ENCODE results near the gene CCND1.

DNA sequence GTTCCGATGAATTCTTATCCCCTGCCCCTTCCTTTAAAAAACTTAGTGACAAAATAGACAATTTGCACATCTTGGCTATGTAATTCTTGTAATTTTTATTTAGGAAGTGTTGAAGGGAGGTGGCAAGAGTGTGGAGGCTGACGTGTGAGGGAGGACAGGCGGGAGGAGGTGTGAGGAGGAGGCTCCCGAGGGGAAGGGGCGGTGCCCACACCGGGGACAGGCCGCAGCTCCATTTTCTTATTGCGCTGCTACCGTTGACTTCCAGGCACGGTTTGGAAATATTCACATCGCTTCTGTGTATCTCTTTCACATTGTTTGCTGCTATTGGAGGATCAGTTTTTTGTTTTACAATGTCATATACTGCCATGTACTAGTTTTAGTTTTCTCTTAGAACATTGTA, 12.0 kb downstream of the CCND1 start:
- TF ChIP-seq, protein P1, sequence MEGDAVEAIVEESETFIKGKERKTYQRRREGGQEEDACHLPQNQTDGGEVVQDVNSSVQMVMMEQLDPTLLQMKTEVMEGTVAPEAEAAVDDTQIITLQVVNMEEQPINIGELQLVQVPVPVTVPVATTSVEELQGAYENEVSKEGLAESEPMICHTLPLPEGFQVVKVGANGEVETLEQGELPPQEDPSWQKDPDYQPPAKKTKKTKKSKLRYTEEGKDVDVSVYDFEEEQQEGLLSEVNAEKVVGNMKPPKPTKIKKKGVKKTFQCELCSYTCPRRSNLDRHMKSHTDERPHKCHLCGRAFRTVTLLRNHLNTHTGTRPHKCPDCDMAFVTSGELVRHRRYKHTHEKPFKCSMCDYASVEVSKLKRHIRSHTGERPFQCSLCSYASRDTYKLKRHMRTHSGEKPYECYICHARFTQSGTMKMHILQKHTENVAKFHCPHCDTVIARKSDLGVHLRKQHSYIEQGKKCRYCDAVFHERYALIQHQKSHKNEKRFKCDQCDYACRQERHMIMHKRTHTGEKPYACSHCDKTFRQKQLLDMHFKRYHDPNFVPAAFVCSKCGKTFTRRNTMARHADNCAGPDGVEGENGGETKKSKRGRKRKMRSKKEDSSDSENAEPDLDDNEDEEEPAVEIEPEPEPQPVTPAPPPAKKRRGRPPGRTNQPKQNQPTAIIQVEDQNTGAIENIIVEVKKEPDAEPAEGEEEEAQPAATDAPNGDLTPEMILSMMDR (IDR thresholded peaks at IDR 0.05): no peak
- TF ChIP-seq EP300 (IDR thresholded peaks at IDR 0.05): no peak
- no peak for TF ChIP-seq POLR2A (IDR thresholded peaks at IDR 0.05; ENCODE audit: low read depth)
- no peak for TF ChIP-seq POLR2AphosphoS5 (IDR thresholded peaks at IDR 0.05)
